GM23338 (cell line): ENCODE results near the gene ETNK1. TPM values are rescaled to one million over a fixed set of nuclear protein-coding genes. Genes with fewer than 3 reads are reported as not detected.

Source experiments
- ATAC-seq: fragments of 200-7000 bp; cut with Tn5 transposase; 3 replicates; pipeline ENCODE4 v1.9.1; 2020
- DNase-seq: peaks from one replicate; pipeline ENCODE4 v3.0.0-alpha.2; 2015; ENCODE audit warnings: low spot score
- H2AFZ ChIP-seq: fragments of 200-600 bp; sonication (generic); 2 replicates; pipeline ENCODE4 v1.8.0; 2016; ENCODE audit warnings: antibody characterized with exemption, mild to moderate bottlenecking, moderate library complexity
- H3F3A ChIP-seq: fragments of 200-600 bp; sonication (generic); replicated peaks from 2 replicates; pipeline ENCODE4 v1.8.0; 2017; ENCODE audit warnings: antibody characterized with exemption, mixed run types, low read depth
- H3K27ac ChIP-seq: fragments of 200-600 bp; sonication (generic); 2 replicates; pipeline ENCODE4 v1.6.1; 2016; ENCODE audit warnings: low read depth
- H3K27me3 ChIP-seq: fragments of 200-600 bp; sonication (generic); 2 replicates; pipeline ENCODE4 v1.8.0; 2016; ENCODE audit warnings: mild to moderate bottlenecking, mixed run types, moderate library complexity; ENCODE audit not compliant: insufficient read depth
- H3K36me3 ChIP-seq: fragments of 200-600 bp; sonication (generic); 2 replicates; pipeline ENCODE4 v1.8.0; 2016; ENCODE audit warnings: mild to moderate bottlenecking; ENCODE audit not compliant: insufficient read depth
- H3K4me1 ChIP-seq: fragments of 200-600 bp; sonication (generic); 2 replicates; pipeline ENCODE4 v1.8.0; 2016; ENCODE audit warnings: mild to moderate bottlenecking, moderate library complexity; ENCODE audit not compliant: insufficient read depth
- H3K4me2 ChIP-seq: fragments of 200-600 bp; sonication (generic); 2 replicates; pipeline ENCODE4 v1.7.1; 2017; ENCODE audit warnings: mixed run types
- H3K4me3 ChIP-seq: fragments of 200-600 bp; sonication (generic); 2 replicates; pipeline ENCODE4 v1.6.1; 2016; ENCODE audit warnings: mixed run types
- H3K79me2 ChIP-seq: fragments of 200-600 bp; sonication (generic); replicated peaks from 2 replicates; pipeline ENCODE4 v1.8.0; 2017; ENCODE audit warnings: mild to moderate bottlenecking; ENCODE audit not compliant: insufficient read depth
- H3K9me2 ChIP-seq: fragments of 200-600 bp; sonication (generic); 2 replicates; pipeline ENCODE4 v1.8.0; 2017; ENCODE audit not compliant: insufficient read depth
- H4K20me1 ChIP-seq: fragments of 200-600 bp; sonication (generic); replicated peaks from 2 replicates; pipeline ENCODE4 v1.8.0; 2017; ENCODE audit warnings: mild to moderate bottlenecking; ENCODE audit not compliant: insufficient read depth
- H3K27ac Mint-ChIP-seq: 2 replicates; pipeline ENCODE4 v1.8.0; 2020; ENCODE audit warnings: inconsistent platforms, mild to moderate bottlenecking, moderate library complexity, mixed read lengths
- H3K27me3 Mint-ChIP-seq: 3 replicates; pipeline ENCODE4 v1.8.0; 2022; ENCODE audit warnings: low read depth, mild to moderate bottlenecking, moderate library complexity, mixed read lengths, inconsistent platforms; ENCODE audit not compliant: insufficient read depth, poor library complexity
- H3K36me3 Mint-ChIP-seq: 3 replicates; pipeline ENCODE4 v1.8.0; 2021; ENCODE audit warnings: low read depth, mild to moderate bottlenecking, inconsistent platforms, moderate library complexity, mixed read lengths
- H3K4me1 Mint-ChIP-seq: 3 replicates; pipeline ENCODE4 v1.8.0; 2020; ENCODE audit warnings: mild to moderate bottlenecking, inconsistent platforms, mixed read lengths
- H3K4me3 Mint-ChIP-seq: 3 replicates; pipeline ENCODE4 v1.8.0; 2021; ENCODE audit warnings: moderate library complexity, mild to moderate bottlenecking, inconsistent platforms, mixed read lengths
- H3K9me3 Mint-ChIP-seq: 3 replicates; pipeline ENCODE4 v1.8.0; 2020; ENCODE audit warnings: moderate library complexity, mild to moderate bottlenecking, inconsistent platforms, mixed read lengths
- CREB1 ChIP-seq: fragments of 250-450 bp; sonication (Bioruptor Pico); IDR thresholded peaks from 2 replicates; pipeline ENCODE4 v1.5.0; 2020; ENCODE audit warnings: low read depth, mild to moderate bottlenecking, moderate library complexity
- EZH2 ChIP-seq: fragments of 200-600 bp; sonication (generic); IDR thresholded peaks from one replicate; pipeline ENCODE4 v1.8.0; 2017; ENCODE audit warnings: antibody characterized with exemption, mild to moderate bottlenecking, low read depth; ENCODE audit not compliant: unreplicated experiment
- JUNB ChIP-seq: IDR thresholded peaks from one replicate; pipeline ENCODE4 v1.6.1; 2016; ENCODE audit warnings: antibody characterized with exemption; ENCODE audit not compliant: unreplicated experiment
- ZNF114 ChIP-seq: fragments of 250-450 bp; sonication (Bioruptor Pico); IDR thresholded peaks from 2 replicates; pipeline ENCODE4 v1.5.0; 2020; ENCODE audit warnings: mild to moderate bottlenecking, moderate library complexity
- polyA plus RNA-seq: library from polyadenylated mRNA; unstranded; fragments of >200 nt; fragmentation: Nextera tagmentation; extraction: Ambion mirVana; gene quantifications from 2 replicates; pipeline ENCODE4 v1.2.1, GENCODE V29; 2016
- total RNA-seq: library from RNA; depleted of rRNA; stranded (reverse); fragments of >200 nt; shearing (Covaris generic); gene quantifications from 2 replicates; pipeline ENCODE4 v1.2.3, GENCODE V29; 2014
- TF ChIP-seq, protein P1 (sequence below): fragments of 250-450 bp; sonication (Bioruptor Pico); IDR thresholded peaks from 2 replicates; pipeline ENCODE4 v1.5.0; 2020; ENCODE audit warnings: mild to moderate bottlenecking, moderate library complexity
- TF ChIP-seq, protein P2 (sequence below), 2 experiments: fragments of 200-600 bp in 1 of 2; sonication (generic) in 1 of 2; conservative IDR thresholded peaks; 2 replicates each; pipeline versions ENCODE4 v1.5.1 to v1.6.1; 2016 to 2017; ENCODE audit warnings: antibody characterized with exemption in 2 of 2, low read depth in 2 of 2, mild to moderate bottlenecking in 2 of 2, moderate library complexity in 1 of 2
- TF ChIP-seq, protein P3 (sequence below): IDR thresholded peaks from one replicate; pipeline ENCODE4 v1.6.1; 2018; ENCODE audit warnings: antibody characterized with exemption; ENCODE audit not compliant: unreplicated experiment

Gene ETNK1
- total and polyA plus RNA-seq, 2 experiments from 2014 or later: 41.9 to 101 TPM

DNA sequence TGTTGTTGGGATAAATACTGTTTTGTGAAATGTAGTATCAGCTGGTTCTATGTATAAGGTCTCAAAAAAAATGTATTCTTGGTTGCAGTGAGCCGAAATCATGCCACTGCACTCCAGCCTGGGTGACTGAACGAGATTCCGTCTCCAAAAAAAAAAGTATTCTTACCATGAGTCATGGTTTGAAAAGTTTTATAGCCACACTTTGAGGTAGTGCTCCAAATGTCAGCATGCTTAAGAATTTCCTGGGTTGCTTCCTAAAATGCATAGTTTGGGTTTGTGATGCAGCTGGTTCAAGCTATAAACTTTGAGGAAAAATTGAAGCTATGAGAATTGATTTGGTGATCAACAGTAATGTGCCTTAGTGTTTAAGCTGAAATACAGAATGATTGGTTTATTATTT lies 48.0 kb downstream of the ETNK1 start (continued):
- TF ChIP-seq, protein P1, sequence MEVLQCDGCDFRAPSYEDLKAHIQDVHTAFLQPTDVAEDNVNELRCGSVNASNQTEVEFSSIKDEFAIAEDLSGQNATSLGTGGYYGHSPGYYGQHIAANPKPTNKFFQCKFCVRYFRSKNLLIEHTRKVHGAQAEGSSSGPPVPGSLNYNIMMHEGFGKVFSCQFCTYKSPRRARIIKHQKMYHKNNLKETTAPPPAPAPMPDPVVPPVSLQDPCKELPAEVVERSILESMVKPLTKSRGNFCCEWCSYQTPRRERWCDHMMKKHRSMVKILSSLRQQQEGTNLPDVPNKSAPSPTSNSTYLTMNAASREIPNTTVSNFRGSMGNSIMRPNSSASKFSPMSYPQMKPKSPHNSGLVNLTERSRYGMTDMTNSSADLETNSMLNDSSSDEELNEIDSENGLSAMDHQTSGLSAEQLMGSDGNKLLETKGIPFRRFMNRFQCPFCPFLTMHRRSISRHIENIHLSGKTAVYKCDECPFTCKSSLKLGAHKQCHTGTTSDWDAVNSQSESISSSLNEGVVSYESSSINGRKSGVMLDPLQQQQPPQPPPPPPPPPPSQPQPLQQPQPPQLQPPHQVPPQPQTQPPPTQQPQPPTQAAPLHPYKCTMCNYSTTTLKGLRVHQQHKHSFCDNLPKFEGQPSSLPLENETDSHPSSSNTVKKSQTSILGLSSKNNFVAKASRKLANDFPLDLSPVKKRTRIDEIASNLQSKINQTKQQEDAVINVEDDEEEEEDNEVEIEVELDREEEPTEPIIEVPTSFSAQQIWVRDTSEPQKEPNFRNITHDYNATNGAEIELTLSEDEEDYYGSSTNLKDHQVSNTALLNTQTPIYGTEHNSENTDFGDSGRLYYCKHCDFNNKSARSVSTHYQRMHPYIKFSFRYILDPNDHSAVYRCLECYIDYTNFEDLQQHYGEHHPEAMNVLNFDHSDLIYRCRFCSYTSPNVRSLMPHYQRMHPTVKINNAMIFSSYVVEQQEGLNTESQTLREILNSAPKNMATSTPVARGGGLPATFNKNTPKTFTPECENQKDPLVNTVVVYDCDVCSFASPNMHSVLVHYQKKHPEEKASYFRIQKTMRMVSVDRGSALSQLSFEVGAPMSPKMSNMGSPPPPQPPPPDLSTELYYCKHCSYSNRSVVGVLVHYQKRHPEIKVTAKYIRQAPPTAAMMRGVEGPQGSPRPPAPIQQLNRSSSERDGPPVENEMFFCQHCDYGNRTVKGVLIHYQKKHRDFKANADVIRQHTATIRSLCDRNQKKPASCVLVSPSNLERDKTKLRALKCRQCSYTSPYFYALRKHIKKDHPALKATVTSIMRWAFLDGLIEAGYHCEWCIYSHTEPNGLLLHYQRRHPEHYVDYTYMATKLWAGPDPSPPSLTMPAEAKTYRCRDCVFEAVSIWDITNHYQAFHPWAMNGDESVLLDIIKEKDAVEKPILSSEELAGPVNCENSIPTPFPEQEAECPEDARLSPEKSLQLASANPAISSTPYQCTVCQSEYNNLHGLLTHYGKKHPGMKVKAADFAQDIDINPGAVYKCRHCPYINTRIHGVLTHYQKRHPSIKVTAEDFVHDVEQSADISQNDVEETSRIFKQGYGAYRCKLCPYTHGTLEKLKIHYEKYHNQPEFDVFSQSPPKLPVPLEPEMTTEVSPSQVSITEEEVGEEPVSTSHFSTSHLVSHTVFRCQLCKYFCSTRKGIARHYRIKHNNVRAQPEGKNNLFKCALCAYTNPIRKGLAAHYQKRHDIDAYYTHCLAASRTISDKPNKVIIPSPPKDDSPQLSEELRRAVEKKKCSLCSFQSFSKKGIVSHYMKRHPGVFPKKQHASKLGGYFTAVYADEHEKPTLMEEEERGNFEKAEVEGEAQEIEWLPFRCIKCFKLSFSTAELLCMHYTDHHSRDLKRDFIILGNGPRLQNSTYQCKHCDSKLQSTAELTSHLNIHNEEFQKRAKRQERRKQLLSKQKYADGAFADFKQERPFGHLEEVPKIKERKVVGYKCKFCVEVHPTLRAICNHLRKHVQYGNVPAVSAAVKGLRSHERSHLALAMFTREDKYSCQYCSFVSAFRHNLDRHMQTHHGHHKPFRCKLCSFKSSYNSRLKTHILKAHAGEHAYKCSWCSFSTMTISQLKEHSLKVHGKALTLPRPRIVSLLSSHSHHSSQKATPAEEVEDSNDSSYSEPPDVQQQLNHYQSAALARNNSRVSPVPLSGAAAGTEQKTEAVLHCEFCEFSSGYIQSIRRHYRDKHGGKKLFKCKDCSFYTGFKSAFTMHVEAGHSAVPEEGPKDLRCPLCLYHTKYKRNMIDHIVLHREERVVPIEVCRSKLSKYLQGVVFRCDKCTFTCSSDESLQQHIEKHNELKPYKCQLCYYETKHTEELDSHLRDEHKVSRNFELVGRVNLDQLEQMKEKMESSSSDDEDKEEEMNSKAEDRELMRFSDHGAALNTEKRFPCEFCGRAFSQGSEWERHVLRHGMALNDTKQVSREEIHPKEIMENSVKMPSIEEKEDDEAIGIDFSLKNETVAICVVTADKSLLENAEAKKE: no peak
- TF ChIP-seq ZNF114 (CRISPR knock-in tag): no peak
- TF ChIP-seq EZH2: no peak
- TF ChIP-seq, protein P2, sequence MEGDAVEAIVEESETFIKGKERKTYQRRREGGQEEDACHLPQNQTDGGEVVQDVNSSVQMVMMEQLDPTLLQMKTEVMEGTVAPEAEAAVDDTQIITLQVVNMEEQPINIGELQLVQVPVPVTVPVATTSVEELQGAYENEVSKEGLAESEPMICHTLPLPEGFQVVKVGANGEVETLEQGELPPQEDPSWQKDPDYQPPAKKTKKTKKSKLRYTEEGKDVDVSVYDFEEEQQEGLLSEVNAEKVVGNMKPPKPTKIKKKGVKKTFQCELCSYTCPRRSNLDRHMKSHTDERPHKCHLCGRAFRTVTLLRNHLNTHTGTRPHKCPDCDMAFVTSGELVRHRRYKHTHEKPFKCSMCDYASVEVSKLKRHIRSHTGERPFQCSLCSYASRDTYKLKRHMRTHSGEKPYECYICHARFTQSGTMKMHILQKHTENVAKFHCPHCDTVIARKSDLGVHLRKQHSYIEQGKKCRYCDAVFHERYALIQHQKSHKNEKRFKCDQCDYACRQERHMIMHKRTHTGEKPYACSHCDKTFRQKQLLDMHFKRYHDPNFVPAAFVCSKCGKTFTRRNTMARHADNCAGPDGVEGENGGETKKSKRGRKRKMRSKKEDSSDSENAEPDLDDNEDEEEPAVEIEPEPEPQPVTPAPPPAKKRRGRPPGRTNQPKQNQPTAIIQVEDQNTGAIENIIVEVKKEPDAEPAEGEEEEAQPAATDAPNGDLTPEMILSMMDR (conservative IDR thresholded peaks at IDR 0.05; ENCODE audit: low read depth in 2 of 2): no peak

DNA sequence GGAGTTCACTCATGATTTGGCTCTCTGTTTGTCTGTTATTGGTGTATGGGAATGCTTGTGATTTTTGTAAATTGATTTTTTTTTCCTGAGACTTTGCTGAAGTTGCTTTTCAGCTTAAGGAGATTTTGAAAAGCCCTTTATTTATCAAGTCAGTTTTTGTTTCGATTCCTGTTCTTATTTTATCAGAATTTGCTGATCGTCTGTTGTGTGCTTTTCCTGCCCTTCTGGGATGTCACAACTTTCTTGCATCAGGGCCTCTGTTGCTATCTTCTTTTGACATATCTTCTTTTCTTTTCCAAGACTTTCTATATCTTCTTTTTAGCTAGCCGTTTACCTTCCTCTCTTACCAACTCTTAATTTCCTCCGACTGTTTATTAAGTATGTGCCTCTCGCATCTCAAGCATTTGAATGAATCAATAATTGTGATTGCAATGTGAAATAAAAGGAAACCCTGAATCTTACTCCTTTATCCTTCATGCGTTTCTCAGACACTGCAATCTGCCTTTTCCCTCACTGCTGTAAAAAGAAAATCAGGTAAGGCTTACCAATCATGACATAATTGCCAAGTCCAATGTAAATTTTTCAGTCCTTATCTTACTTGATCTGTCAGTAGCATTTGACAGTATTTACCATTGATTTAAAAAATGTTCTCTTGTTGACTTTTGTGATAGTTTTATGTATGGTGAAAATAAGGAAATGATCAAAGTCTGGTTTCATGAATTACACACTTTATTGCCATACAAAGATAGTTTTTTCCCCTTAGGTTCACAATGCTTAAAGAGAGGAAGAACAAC lies 53.0 kb downstream of the ETNK1 start:
- Mint-ChIP-seq H3K36me3 (peaks cover 71% of the 10 kb centered on the region), H3K27ac (no peak overlapping the region; the same call in 1 of the 2 replicates), H3K4me3 (no peak overlapping the region), H3K4me1 (no peaks in the 10 kb centered on the region), H3K27me3 (no peaks in the 10 kb centered on the region), H3K9me3 (no peaks in the 10 kb centered on the region)
- Histone ChIP-seq H3K27ac (no peak overlapping the region), H3K36me3 (peaks cover 23% of the 10 kb centered on the region), H3K27me3 (no peaks in the 10 kb centered on the region), H3K4me3 (no peak overlapping the region), H4K20me1 (peaks cover 6% of the 10 kb centered on the region), H2AFZ (no peak overlapping the region), H3F3A (no peaks in the 10 kb centered on the region), H3K4me1 (no peaks in the 10 kb centered on the region), H3K4me2 (no peak overlapping the region), H3K9me2 (no peaks in the 10 kb centered on the region), H3K79me2 (peaks cover 38% of the 10 kb centered on the region)
- ATAC-seq (no peak), DNase-seq (no peak)
- TF ChIP-seq JUNB: no peak
- no peak for TF ChIP-seq CREB1
- TF ChIP-seq, protein P3, sequence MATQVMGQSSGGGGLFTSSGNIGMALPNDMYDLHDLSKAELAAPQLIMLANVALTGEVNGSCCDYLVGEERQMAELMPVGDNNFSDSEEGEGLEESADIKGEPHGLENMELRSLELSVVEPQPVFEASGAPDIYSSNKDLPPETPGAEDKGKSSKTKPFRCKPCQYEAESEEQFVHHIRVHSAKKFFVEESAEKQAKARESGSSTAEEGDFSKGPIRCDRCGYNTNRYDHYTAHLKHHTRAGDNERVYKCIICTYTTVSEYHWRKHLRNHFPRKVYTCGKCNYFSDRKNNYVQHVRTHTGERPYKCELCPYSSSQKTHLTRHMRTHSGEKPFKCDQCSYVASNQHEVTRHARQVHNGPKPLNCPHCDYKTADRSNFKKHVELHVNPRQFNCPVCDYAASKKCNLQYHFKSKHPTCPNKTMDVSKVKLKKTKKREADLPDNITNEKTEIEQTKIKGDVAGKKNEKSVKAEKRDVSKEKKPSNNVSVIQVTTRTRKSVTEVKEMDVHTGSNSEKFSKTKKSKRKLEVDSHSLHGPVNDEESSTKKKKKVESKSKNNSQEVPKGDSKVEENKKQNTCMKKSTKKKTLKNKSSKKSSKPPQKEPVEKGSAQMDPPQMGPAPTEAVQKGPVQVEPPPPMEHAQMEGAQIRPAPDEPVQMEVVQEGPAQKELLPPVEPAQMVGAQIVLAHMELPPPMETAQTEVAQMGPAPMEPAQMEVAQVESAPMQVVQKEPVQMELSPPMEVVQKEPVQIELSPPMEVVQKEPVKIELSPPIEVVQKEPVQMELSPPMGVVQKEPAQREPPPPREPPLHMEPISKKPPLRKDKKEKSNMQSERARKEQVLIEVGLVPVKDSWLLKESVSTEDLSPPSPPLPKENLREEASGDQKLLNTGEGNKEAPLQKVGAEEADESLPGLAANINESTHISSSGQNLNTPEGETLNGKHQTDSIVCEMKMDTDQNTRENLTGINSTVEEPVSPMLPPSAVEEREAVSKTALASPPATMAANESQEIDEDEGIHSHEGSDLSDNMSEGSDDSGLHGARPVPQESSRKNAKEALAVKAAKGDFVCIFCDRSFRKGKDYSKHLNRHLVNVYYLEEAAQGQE: no peak
- TF ChIP-seq, protein P2 (conservative IDR thresholded peaks at IDR 0.05; ENCODE audit: low read depth in 2 of 2): no peak
